HL-60/S4 treated with retinoic acid at 250 ng/mL for 4 days and 3 days (cell line): ENCODE data around the gene KCNK5.

Experiments
- in situ Hi-C: fragments of 300-500 bp; cut with MboI; formaldehyde crosslinking; loops from 2 replicates; pipeline ENCODE4 v1.7.0; 2022; ENCODE audit warnings: low sequenced_read_pairs

Gene KCNK5

DNA sequence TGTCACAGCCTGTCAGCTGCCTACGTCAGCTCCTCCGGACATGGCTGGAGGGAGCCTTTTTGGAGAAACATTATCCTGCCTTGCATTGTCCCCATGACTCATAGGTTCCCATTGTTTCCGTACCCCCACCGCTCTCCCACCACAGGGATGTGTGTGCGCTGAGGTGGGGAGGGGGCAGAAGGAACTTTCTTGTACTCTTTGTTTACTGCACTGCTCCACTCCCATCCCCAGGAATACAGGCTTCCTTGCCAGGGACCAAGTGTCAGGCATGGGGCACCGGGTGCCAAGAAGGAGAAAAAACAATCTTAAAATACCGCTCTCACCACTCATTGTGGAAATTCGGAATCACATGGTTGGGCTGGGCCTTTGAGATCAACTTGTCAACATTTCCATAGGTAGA is 51.0 kb downstream of the KCNK5 start:
- in situ Hi-C loops: no loop called here

DNA sequence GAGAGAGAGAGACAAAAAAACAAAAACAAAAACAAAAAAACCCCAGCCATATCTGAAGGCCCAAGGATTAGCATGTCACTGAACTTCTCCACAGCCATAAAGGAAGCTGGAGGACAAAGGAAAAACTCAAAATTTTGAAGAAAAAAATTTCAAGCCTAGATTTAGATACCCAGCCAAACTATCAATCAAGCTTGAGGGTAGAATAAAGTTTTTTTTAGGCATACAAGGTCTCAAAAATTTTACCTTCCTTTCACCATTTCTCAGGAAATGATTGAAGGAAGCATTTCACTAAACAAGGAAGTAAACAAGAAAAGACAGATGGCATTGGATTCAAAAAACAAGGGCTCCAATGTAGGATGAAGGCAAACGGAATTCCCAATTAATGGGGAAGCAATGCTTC is 52.1 kb downstream of the KCNK5 start:
- in situ Hi-C loops: no loop called here

DNA sequence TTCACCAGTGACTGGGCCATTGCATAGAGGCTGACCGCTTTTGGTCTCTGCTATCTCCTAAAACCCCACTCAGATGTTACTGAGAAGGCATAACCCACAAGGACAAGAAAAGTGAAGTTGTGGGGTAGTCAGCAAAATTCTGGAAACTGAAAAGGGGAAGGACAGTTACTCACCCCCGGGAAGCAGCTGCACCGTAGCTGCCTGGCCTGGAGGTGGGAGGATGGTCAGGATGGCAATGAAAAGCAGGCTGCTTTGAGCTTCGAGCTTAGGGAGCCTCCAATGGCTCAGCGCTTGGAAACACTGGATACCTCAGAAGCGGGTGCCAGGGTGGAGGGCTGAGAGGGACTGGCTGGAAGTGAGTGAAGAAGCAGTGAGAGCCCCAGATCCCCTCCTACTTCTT is 56.0 kb downstream of the KCNK5 start:
- in situ Hi-C loops: no loop called here

DNA sequence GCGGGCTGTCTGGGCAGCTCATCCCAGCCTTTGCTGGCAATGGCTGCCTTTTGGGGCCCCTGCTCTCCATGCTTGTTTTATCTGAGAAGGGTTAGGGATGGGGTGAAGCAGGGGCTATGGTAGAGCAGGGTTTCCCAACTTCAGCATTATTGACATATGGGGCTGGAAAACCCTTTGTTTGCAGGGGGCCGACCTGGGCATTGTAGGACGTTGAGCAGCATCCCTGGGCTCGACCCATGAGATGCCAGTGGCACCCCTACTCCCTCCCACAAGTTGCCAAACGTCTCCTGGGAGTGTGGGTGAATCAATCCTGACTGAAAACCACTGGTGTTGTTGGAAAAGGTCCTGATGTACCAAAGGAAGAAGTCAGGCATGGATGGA is 56.9 kb downstream of the KCNK5 start:
- in situ Hi-C loops: no loop called here

DNA sequence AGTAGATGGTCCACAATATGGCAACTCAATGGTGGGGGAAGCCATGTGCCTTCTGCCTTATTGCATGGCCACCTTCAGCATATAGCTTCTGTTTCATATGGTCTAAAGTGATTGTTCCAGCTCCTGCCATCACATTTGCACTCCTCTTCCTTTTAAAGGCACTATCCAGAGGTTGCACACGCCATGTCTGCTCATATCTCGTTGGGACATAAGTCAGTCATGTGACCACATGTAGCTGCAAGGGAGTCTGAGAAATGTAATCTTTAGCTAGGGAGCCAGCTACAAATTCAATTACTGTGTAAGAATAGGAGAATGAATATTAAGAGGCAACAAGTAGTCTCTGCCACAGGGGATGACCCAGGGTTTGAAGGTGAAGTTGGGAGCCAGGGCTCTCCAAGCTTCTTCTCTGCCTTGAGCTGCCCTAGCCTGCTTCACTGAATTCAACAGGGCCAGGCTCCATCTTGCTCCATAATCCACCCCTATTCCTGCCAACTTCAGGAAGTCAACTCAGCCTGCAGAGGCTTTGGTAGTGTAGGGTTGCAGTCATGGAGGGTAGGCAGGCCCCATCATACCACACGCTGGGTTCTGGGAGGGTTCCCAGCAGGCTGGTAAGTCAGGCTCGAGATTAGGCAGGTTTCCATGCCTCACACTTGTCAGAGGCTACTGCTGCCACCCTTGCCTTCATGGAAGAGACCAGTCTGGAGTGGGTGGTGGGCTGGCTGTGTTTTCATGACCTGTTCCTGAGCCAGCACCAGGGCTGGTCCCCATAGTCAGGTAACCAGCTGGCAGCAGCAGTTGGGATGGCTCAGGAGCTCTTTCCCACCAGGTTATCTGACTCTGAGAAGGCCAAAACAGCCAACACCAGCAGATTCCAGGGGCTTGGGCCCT is 57.5 kb downstream of the KCNK5 start:
- in situ Hi-C loops: no loop called here

DNA sequence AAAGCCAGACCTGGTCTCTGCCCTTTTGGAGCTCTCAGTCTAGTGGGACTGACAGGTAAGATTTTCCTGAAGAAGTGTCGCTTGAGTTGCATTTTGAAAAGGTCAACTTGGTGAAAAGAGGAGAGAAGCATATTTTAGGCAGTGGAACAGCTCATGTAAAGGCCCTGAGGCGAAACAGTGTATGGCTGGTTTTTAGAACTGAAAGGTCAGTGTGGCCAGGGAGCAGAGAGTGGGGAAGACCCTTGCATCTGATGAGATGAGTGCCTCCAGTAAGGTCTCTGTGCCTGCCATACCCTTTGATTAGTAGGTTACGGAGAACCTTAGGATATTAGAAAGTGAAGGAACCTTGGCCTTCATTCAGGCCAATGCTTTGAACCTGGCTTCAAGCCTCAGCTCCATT is 58.4 kb downstream of the KCNK5 start:
- in situ Hi-C loops: no loop called here

DNA sequence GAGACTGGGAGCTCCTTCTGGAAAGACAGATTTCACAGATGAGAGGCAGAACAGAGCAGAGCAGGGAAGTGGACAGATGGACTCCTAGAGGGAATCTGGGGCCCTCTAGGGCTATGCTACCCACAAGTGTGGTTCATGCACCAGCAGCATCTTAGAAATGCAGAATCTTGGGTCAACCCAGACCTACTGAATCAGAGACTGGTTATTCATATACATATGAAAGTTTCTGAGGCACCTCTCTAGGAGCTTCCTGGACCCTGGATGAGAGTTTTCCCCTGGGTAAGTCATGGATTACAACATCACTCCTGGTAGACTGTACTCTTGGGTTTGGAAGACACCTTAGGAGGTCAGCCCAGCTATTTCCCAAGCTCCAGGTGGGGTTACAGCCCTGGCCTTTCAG is 58.9 kb downstream of the KCNK5 start:
- in situ Hi-C loops: no loop called here

DNA sequence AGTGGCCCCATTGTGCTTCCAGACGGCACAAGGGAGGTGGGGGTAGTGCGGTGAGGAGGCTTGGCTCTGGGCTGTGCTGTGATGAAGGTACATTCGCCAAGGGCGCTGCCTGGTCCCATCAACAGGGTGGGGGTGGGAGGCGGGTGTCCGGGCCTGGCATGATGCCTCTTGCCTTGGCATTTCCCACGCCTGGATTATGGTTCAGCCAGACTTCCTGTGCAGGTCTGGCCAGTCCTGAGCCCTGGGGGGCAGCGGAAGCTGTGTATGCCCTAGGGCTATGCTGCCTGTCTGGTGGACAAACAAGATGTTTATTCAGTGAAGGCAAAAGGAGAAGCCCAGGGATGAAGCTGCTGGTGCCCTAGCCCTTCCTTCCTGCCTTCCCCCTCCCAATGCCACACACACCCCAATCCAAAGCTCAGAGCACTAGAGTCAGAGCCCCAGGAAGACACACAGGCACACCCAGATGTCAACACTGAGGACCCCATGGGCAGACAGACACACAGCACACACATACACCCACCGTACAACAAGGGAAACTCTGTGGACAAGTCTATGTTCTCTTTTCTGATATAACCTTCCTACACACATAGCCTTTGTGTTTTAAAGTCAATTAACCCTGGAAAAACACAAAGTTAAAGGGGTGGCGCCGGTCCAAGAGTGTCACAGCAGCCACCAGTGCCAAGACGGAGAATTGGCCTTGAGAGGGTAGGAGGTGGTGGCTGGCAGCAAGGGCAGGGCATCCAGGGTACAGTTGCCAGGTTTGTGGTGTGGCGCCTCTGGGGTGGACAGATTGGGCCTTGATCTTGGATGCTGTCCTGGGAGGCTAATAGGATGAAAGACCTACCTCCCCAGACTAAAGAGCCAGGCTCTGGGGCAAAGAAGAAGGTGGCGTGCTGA is 59.6 kb downstream of the KCNK5 start:
- in situ Hi-C loops: loop anchor here (5.0 kb wide), 1 partner anchor 138 kb away; no protein-coding TSS in a partner anchor

DNA sequence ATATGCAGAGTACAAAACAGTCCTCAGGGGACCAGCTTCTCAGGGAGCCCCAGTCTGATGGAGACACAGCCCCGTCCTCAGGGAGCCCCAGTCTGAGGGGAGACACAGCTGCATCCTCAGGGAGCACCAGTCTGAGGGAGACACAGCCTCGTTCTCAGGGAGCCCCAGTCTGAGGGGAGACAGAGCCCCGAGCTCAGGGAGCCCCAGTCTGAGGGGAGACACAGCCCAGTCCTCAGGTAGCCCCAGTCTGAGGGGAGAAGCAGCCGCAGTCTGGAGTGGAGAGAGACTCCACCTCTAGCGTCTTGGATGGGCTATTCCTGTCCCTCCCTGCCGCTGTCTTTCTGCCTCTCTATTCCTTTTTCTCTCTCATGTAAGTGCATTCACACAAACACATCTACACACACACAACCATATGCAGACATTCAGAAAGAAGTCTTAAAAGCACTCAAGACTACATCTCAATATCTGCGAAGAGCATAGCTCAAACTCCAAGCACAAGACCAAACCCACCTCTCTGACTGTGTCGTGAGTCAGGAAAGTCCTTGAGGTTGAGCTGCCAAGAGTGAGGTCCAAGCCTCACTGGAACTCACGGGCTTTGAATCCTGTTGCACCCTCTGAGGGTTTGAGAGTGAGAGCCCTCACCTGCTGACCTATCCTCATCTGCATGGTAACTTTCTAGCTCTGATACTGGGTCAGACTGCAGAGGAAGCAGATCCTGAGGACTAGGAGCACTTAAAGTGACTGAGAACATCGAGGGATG is 61.2 kb downstream of the KCNK5 start:
- in situ Hi-C loops: loop anchor here (5.0 kb wide), 1 partner anchor 139 kb away; no protein-coding TSS in a partner anchor

DNA sequence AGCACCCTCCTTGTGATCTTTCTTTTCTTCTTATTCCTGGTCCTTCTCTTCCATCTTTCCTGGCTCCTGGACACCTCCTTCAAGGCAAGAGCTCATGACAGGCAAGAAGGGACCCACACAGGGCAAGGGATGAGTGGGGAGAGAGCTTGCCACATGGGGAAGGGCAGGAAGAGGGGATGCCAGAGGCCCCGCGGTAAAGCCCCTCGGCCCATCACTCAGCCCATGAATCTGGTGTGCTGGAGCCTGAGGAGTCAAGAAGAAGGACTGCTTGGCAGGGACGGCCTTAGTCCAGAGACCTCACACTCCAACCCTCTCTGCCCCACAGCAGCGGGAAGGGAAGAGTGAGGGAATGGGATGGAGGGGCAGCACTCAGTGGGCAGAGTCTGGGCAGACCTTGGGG is 62.0 kb downstream of the KCNK5 start:
- in situ Hi-C loops: loop anchor here (5.0 kb wide), 1 partner anchor 140 kb away; no protein-coding TSS in a partner anchor

DNA sequence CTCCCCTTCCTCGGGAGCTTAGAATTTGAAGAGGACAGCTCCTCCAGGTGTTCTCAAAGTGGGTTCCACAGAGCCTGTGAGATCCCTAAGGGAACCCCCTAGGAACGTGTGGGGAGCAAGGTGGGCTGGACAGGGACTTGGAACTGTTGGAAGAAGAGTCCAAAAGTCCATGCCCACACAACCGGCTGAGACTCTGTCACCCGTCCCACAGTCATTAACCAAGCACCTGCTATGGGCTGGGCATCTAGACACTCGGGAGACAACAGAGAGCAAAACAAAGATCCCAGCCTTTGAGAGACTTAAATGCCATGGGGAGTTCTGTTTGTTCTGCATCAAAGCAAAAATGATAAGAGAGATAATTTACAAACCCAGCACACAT is 62.4 kb downstream of the KCNK5 start:
- in situ Hi-C loops: loop anchor here (5.0 kb wide), 1 partner anchor 140 kb away; no protein-coding TSS in a partner anchor

DNA sequence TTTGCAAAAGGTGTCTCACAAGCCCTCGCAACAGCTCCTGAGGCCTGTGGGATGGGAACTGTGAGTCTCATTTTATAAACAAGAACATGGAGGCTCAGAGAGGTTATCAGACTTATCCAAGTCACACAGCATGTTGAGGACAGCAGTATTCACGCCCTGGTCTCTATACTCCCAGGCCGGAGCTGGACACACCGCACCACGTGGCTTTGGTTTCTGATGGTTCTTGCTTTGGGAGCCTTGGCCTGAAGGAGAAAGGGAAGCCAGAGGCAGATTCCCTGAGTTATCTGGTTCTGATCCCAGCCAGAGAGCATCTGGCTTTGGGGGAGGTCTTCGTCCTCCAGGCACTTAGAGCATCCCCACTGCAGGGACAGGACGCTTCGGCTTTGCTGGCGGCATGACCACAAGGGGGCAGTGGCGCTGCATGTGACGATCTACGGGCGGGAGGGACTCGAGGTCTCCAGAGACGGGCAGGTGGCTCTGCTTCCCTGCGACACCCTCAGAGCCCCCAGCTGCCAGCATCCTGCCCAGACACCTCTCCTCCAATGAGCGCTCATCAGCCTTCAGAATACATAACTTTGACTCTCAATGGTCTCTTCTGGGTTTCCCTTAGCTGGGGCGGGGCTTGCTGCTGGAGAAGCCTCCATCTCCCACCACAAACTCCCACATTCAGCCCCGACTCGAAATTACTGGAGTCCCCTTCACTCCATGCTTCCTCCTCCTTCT is 62.9 kb downstream of the KCNK5 start:
- in situ Hi-C loops: loop anchor here (5.0 kb wide), 1 partner anchor 141 kb away; no protein-coding TSS in a partner anchor

DNA sequence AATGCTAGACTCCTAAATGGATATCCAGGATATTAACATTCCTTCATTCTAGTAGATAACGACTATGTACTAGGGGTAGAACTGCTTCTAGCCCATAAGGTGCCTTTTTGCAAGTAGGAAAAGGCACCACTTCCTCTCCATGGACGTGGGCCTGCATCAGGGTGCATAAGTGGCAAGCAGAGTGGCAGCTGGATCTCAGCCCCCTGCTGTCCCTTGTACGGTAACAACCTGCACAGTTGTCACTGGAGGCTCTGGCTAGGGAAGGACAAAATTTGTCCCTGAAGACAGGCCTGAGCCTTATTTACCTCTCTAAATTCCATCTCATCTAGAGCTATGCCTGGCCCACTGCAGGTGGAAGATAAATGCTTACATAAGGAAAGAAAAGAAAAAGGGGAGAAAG is 71.8 kb downstream of the KCNK5 start:
- in situ Hi-C loops: no loop called here

DNA sequence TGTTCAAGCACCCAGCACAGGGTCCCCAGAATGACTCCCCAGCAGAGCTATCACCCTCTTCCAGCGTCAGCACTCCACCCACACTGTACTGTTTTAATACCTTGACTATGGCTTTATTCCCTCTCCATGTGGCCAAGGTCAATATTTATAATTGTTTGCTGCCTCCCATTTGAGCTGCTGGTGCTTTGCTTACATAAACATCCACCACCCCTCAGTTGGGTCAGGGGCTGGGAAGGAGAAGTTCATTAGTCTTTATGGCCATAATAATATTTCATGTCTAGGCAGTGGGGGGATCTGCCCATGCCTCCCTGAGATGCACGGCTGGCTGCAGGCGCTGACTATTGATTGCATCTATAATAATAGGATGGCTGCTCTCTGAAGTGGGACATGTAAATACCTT is 72.5 kb downstream of the KCNK5 start:
- in situ Hi-C loops: no loop called here

DNA sequence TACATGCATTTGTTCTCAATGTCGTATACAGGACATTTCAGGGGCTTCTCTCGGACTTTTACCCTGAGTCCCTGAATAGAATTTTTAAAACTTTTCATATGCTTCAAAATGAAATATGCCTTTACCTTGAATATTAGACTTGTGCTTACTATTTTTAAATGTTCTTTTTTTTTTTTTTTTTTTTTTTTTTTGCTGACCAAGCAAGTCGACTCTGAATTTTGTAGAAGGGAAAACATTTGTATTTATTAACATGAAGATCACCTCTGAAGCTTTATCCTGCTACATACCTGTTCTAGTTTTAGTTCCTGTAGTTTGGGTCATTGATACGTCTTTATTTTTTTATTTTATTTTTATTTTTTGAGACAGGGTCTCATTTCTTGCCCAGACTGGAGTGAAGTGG is 74.6 kb downstream of the KCNK5 start:
- in situ Hi-C loops: no loop called here

DNA sequence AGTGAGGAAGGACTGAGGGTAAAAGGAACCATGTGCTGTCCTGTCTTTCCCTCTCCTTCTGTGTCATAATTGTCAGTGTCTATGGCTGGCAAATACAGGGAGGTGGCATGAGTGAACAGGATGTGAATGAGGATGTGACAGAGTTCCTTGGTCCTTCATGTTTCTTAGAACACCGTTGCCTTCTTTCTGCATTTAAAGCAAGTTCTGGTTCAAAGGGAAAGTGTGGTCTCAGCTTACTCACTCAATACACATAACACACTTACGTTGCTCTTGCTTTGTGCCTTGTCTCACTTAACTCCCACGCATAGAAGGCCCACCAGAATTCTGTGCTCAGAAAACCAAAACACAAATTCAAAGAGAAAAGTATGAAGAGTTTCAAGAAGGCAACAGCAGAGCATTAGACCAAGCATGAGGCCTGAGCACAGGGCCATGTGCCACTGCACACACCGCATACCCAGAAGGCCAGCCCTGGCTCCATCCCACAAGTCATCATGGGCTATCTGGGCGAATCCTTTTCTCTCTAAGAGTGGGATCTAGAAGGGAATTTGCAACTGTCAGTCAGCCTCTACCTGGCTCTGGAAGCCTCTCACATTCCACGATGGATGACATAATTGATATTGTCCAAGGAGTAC is 75.4 kb downstream of the KCNK5 start:
- in situ Hi-C loops: no loop called here

DNA sequence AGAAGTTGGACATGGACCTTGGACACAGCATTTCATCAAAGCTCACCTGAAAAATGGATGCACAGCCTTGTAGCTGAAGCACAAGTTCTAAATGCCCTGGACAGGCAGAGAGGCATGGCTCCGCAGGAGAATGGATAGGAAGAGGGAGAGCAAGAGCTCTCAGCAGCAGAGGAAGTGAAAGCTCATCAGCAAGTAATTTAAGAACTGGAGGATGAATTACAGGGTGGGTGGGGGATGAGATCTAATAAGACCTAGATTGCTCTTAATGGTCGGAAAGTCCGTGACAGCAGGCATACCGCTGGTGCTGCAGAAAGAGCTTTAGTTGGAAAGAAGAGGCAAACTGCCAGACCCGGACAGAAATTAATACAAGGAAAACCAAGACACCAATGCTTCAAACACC is 77.0 kb downstream of the KCNK5 start:
- in situ Hi-C loops: no loop called here

DNA sequence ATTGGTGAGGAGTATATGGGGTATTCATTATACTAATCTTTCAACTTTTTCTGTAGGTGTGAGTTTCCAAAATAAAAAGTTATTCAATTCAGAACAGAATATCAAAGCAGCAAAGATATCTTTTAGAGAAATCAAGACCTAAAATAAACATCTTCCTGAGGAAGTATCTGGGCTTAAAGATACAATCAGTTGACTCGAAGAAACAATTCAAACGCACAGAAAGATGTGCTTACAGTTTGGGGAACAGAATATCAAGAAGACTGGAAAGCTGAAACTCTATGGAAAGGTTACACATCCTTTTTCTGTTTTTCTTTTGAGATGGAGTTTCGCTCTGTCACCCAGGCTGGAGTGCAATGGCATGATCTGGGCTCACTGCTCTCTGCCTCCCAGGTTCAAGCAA is 78.1 kb downstream of the KCNK5 start:
- in situ Hi-C loops: no loop called here

DNA sequence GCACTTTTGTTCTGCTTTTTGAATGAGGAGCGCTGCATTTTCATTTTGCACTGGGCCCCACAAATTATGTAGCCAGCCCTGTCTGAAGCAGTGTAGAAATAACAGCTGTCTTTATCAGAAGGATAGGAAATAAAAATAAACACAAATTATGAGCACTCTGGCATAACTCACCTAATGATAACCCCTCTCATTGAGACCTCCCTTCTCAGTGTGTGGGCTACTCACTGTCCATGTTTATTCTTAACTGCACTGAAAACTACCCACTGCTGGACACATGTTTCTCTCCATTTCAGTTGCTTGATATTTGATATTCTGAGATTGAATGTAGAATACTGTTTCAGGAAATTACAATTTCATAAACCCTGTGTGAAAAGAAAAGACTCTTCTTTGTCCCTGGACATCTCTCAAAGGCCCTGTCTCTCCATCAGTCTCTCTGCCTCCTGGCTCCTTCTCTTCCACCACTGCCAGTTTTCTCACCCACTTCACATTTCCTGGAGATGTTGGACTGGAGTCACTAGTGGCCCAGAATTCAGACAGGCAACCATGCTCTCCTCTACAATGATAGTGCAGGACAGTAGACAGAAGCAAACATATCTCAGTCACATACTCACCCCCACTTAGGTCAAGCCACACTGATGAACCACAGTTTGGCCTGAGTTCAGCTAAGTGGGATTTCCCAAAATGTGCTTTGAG is 84.6 kb downstream of the KCNK5 start:
- in situ Hi-C loops: no loop called here
